Spleen (tissue), 7 donors: ENCODE measurements around the gene PARD3B.

Source experiments
- CTCF ChIP-seq, 11 experiments: fragments of 200-600 bp in 7 of 11; fragments of 450-650 bp in 4 of 11; sonication (generic) in 4 of 11; IDR thresholded peaks in 8 of 11; conservative IDR thresholded peaks in 3 of 11; 1 replicate in 7 of 11; 2 replicates in 4 of 11; pipeline versions ENCODE4 v1.4.0 to v1.8.0; 2016 to 2021; ENCODE audit warnings: antibody characterized with exemption in 11 of 11, inconsistent platforms in 4 of 11, mild to moderate bottlenecking in 1 of 11
- POLR2A ChIP-seq, 3 donors: fragments of 450-650 bp; IDR thresholded peaks; one replicate each; pipeline ENCODE4 v1.5.1; 2017; ENCODE audit warnings: antibody characterized with exemption in 3 of 3, mild to moderate bottlenecking in 1 of 3
- POLR2AphosphoS5 ChIP-seq, 3 donors: sonication (generic); formaldehyde crosslinking; IDR thresholded peaks; one replicate each; pipeline ENCODE4 v1.5.1; 2017; ENCODE audit warnings: antibody characterized with exemption in 3 of 3
- donor health status: DM: no; HTN: no; CAD: no; lungs with moderate emphysema.
- donor health status: DM: no; HTN: no; CAD: no.
- donor health status: DM: no; HTN: no; CAD: no.

GRCh38 chr2:205166745-205167144, 621.5 kb downstream of the PARD3B start:
- no peak for TF ChIP-seq CTCF (IDR thresholded peaks at IDR 0.05 in 8 of 11, conservative IDR thresholded peaks at IDR 0.05 in 3 of 11)
- TF ChIP-seq POLR2AphosphoS5 (IDR thresholded peaks at IDR 0.05), result no peak
- TF ChIP-seq POLR2A (IDR thresholded peaks at IDR 0.05), result no peak
